HepG2 (cell line): Measurements from ENCODE around the gene SMURF1. TPM values are rescaled to one million over a fixed set of nuclear protein-coding genes. Genes with fewer than 3 reads are reported as not detected.

ENCODE experiments used
- ATAC-seq: fragments of 200-7000 bp; cut with Tn5 transposase; 3 replicates; pipeline ENCODE4 v1.9.1; 2020; ENCODE audit warnings: mild to moderate bottlenecking, moderate library complexity
- BruUV-seq: library from RNA; stranded (reverse); fragments of 400-500 nt; replicated peaks from 2 replicates; lab custom pipeline; 2021; lab: Mats Ljungman, UMichigan
- CTCF ChIA-PET: fragments of 300-600 bp; formaldehyde crosslinking; extraction: SDS; loops from one replicate; lab custom pipeline; 2021; ENCODE audit warnings: low total read pairs, inconsistent platforms, low intra/inter-chr PET ratio; lab: Yijun Ruan, JAX
- POLR2A ChIA-PET: fragments of 350-600 bp; sonication (Branson Sonifier 250); formaldehyde crosslinking; loops from one replicate; lab custom pipeline; 2020; ENCODE audit warnings: antibody characterized with exemption, inconsistent platforms; lab: Yijun Ruan, JAX
- DNase-seq: peaks from one replicate; pipeline ENCODE4 v3.0.0-alpha.2; 2015; ENCODE audit warnings: low spot score
- FAIRE-seq: peaks from 3 replicates; lab custom pipeline; 2011; peaks lifted over from hg19 to GRCh38; lab: Jason Lieb, UNC
- H2AFZ ChIP-seq: one replicate; pipeline ENCODE4 v1.6.1; 2011; ENCODE audit warnings: low read length, inconsistent platforms
- H3K27ac ChIP-seq: fragments of 300-600 bp; 3 replicates; pipeline ENCODE4 v1.8.0; 2011; ENCODE audit warnings: mixed run types, mild to moderate bottlenecking, mixed read lengths, low read length, inconsistent platforms; ENCODE audit not compliant: insufficient read depth; ENCODE audit errors: extremely low read length
- H3K27me3 ChIP-seq, 2 experiments: fragments of 200-600 bp in 1 of 2; 2 replicates in 1 of 2; 3 replicates in 1 of 2; pipeline versions ENCODE4 v1.6.0 to v1.8.0; 2011; ENCODE audit warnings: low read length in 2 of 2, mild to moderate bottlenecking in 2 of 2, moderate library complexity in 2 of 2, inconsistent platforms in 1 of 2; ENCODE audit not compliant: insufficient read depth in 2 of 2, control insufficient read depth in 1 of 2
- H3K36me3 ChIP-seq, 2 experiments: fragments of 200-600 bp in 1 of 2; replicated peaks in 1 of 2; 2 replicates in 1 of 2; 3 replicates in 1 of 2; pipeline versions ENCODE4 v1.5.1 to v1.8.0; 2011; ENCODE audit warnings: low read length in 2 of 2, inconsistent platforms in 1 of 2; ENCODE audit not compliant: insufficient read depth in 2 of 2, control insufficient read depth in 1 of 2
- H3K4me1 ChIP-seq: 2 replicates; pipeline ENCODE4 v1.5.1; 2012; ENCODE audit warnings: low read length, inconsistent platforms; ENCODE audit not compliant: insufficient read depth
- H3K4me2 ChIP-seq: 2 replicates; pipeline ENCODE4 v1.6.0; 2011; ENCODE audit warnings: low read depth, low read length, inconsistent platforms
- H3K4me3 ChIP-seq, 3 experiments: fragments of 200-600 bp in 1 of 3; sonication (generic), shearing (Covaris generic) in 1 of 3; replicated peaks in 1 of 3; 2 replicates each; pipeline ENCODE4 v1.5.1; 2011 to 2016; ENCODE audit warnings: low read length in 3 of 3, inconsistent platforms in 2 of 3, low read depth in 2 of 3, mild to moderate bottlenecking in 2 of 3, control low read depth in 1 of 3, mixed read lengths in 1 of 3; ENCODE audit not compliant: insufficient read depth in 1 of 3
- H3K79me2 ChIP-seq: one replicate; pipeline ENCODE4 v1.6.1; 2011; ENCODE audit warnings: low read length, inconsistent platforms; ENCODE audit not compliant: insufficient read depth
- H3K9ac ChIP-seq: 2 replicates; pipeline ENCODE4 v1.6.0; 2011; ENCODE audit warnings: mild to moderate bottlenecking, low read depth, low read length, inconsistent platforms; ENCODE audit not compliant: insufficient read depth
- H3K9me3 ChIP-seq: 2 replicates; pipeline ENCODE4 v1.5.1; 2012; ENCODE audit warnings: mild to moderate bottlenecking, low read length
- H4K20me1 ChIP-seq: 2 replicates; pipeline ENCODE4 v1.6.0; 2011; ENCODE audit warnings: inconsistent platforms, mild to moderate bottlenecking, low read length, moderate library complexity; ENCODE audit not compliant: insufficient read depth
- CSRNP2 ChIP-seq: sonication (generic); formaldehyde crosslinking; conservative IDR thresholded peaks from 2 replicates; pipeline ENCODE4 v1.8.0; 2022; ENCODE audit warnings: low read depth, missing genetic modification reagents
- NCOA5 ChIP-seq: sonication (generic); formaldehyde crosslinking; IDR thresholded peaks from 2 replicates; pipeline ENCODE4 v1.4.0; 2020; ENCODE audit warnings: missing genetic modification reagents
- SMAD1 ChIP-seq: sonication (generic); formaldehyde crosslinking; IDR thresholded peaks from 2 replicates; pipeline ENCODE4 v1.4.0; 2020; ENCODE audit warnings: missing genetic modification reagents, low read depth, mild to moderate bottlenecking, borderline replicate concordance
- ZBTB33 ChIP-seq: sonication (generic); formaldehyde crosslinking; IDR thresholded peaks from 2 replicates; pipeline ENCODE4 v1.4.0; 2020; ENCODE audit warnings: missing genetic modification reagents
- ZNF556 ChIP-seq: sonication (generic); formaldehyde crosslinking; IDR thresholded peaks from 2 replicates; pipeline ENCODE4 v1.4.0; 2020; ENCODE audit warnings: mild to moderate bottlenecking, missing genetic modification reagents, borderline replicate concordance
- WGBS: methylation state at CpG from one replicate; pipeline ENCODE4 v1.1.6; 2017; ENCODE audit warnings: low lambda C conversion rate; 5-methylcytosine and 5-hydroxymethylcytosine counted together
- in situ Hi-C: cut with HindIII; loops from 2 replicates; pipeline ENCODE4 v1.10.0; 2017; ENCODE audit warnings: low pct_unique_long_range_greater_than_20kb; ENCODE audit not compliant: extremely low pct_ligation_motif_present
- intact Hi-C: fragments of 100-400 bp; cut with micrococcal nuclease; formaldehyde crosslinking; loops from one replicate; pipeline ENCODE4 v1.10.0; 2022; ENCODE audit not compliant: unreplicated experiment
- polyA plus RNA-seq, 8 experiments: library from polyadenylated mRNA; depleted of rRNA in 3 of 8; stranded (reverse) in 7 of 8; unstranded in 1 of 8; fragments of >200 nt; fragmentation: Illumina TruSeq in 4 of 8; extraction: Trizol in 4 of 8; gene quantifications; 2 replicates each; pipeline versions ENCODE4 v1.2.1 to v1.2.3, GENCODE V29; 2011 to 2016; ENCODE audit warnings: low read depth in 4 of 8, missing spikeins in 1 of 8, mixed read lengths in 1 of 8; ENCODE audit not compliant: insufficient read depth in 1 of 8
- total RNA-seq, 5 experiments: library from RNA; depleted of rRNA; stranded (reverse); fragments of >200 nt; fragmentation: Illumina TruSeq; extraction: Trizol; gene quantifications; 2 replicates each; pipeline ENCODE4 v1.2.3, GENCODE V29; 2016; ENCODE audit warnings: low read depth in 1 of 5

The SMURF1 gene
- total and polyA plus RNA-seq, 2 of the 13 experiments (the other 11 are each of a cell fraction or from before 2014, with no cell fraction given), result 8.3 to 11.1 TPM

- Histone ChIP-seq H3K4me2 (peak overlapping the region; percentile 83), H3K79me2 (peaks cover 57% of the 10 kb centered on the region), H3K4me1 (peaks cover 55% of the 10 kb centered on the region), H3K9me3 (no peaks in the 10 kb centered on the region), H4K20me1 (peaks cover 6% of the 10 kb centered on the region; the same call in 1 of the 2 replicates), H2AFZ (no peak overlapping the region), H3K36me3 (no peaks in the 10 kb centered on the region), H3K27me3 (no peaks in the 10 kb centered on the region; a peak in 1 of 5 replicates), H3K9ac (0 out of 2 replicates have a peak overlapping the region, but pooled peaks have one; percentile 68), H3K4me3 (peak overlapping the region in 1 of 3 experiments; percentile 81; a peak in 1 of 6 replicates), H3K27ac (no peak overlapping the region)
- intact Hi-C loops, result loop anchor here (5.0 kb wide), 4 partner anchors 44 to 171 kb away; no protein-coding TSS in a partner anchor
- POLR2A ChIA-PET, result no interaction called here
- ATAC-seq, result no peak
- in situ Hi-C loops, result loop anchor here (5.0 kb wide), 2 partner anchors 44 to 99 kb away; no protein-coding TSS in a partner anchor
- CTCF ChIA-PET, result no interaction called here
- DNase-seq, result no peak
- no peak for FAIRE-seq
- WGBS, result 88% methylated on average over 6 of the region's 6 CpGs
- TF ChIP-seq NCOA5 (CRISPR knock-in tag) (no peak), ZNF556 (no peak), CSRNP2 (CRISPR knock-in tag) (no peak), SMAD1 (CRISPR knock-in tag) (no peak), ZBTB33 (peak; percentile 80)
- BruUV-seq, result TSS peak; percentile 21
Observed at GRCh38 chr7:99140813-99141212, 3.1 kb downstream of the SMURF1 start.
